Activated naive CD8-positive, alpha-beta T cell treated with anti-CD3 and anti-CD28 coated beads, Interleukin-2, amount 50 U/mL, for 24 hours (primary cell): ENCODE measurements around the gene GPR42.
A peak's percentile ranks its signal among the peaks of the same experiment; 100 is the strongest.

Experiments
- ATAC-seq: fragments of 150-1000 bp; cut with Tn5 transposase; one replicate; pipeline ENCODE4 v1.10.0; 2021
- DNase-seq: peaks from one replicate; pipeline ENCODE4 v3.0.0; 2021
- H3K27ac Mint-ChIP-seq: one replicate; pipeline ENCODE4 v1.8.0; 2021; ENCODE audit warnings: mild to moderate bottlenecking, mixed read lengths
- H3K27me3 Mint-ChIP-seq: one replicate; pipeline ENCODE4 v1.8.0; 2021; ENCODE audit warnings: mixed read lengths
- H3K36me3 Mint-ChIP-seq: one replicate; pipeline ENCODE4 v1.8.0; 2021; ENCODE audit warnings: low read depth, mixed read lengths
- H3K4me1 Mint-ChIP-seq: one replicate; pipeline ENCODE4 v1.8.0; 2021; ENCODE audit warnings: mixed read lengths
- H3K4me3 Mint-ChIP-seq: one replicate; pipeline ENCODE4 v1.8.0; 2021; ENCODE audit warnings: mild to moderate bottlenecking, moderate library complexity, mixed read lengths
- H3K9me3 Mint-ChIP-seq: one replicate; pipeline ENCODE4 v1.8.0; 2021; ENCODE audit warnings: mixed read lengths

The GPR42 gene

GRCh38 chr19:35341006-35341405 is 29.9 kb upstream of the GPR42 start:
- ATAC-seq (no peak), DNase-seq (no peak)
- Mint-ChIP-seq H3K36me3 (no peaks in the 10 kb centered on the region), H3K4me3 (no peak overlapping the region), H3K27me3 (peaks cover 5% of the 10 kb centered on the region), H3K27ac (no peak overlapping the region), H3K9me3 (no peaks in the 10 kb centered on the region), H3K4me1 (peaks cover 15% of the 10 kb centered on the region)

DNA sequence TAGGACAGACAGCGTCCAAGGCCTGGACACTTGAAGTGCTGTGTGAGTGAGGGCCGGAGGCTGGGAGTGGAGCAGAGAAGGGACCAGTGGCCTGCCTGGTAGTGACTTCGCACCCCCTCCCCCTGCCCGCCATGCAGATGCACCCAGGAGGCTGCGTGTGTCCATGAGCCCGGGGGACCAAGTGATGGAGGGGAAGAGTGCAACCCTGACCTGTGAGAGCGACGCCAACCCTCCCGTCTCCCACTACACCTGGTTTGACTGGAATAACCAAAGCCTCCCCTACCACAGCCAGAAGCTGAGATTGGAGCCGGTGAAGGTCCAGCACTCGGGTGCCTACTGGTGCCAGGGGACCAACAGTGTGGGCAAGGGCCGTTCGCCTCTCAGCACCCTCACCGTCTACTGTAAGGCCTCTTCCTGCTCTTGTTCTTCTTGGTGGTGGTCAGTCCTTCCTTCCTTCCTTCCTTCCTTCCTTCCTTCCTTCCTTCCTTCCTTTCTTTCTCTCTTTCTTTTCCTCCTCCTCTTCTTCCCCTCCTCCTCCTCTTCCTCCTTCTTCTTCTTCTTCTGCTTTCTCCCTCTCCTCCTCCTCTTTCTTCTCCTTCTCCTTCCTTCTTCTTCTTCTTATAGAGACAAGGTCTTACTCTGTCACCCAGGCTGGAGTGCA is 29.2 kb upstream of the GPR42 start:
- ATAC-seq (no peak), DNase-seq (no peak)
- H3K36me3 Mint-ChIP-seq = peaks cover 4% of the 10 kb centered on the region
- H3K9me3 Mint-ChIP-seq = no peaks in the 10 kb centered on the region
- H3K27me3 Mint-ChIP-seq = peaks cover 5% of the 10 kb centered on the region
- H3K4me3 Mint-ChIP-seq = no peak overlapping the region
- H3K4me1 Mint-ChIP-seq = peaks cover 20% of the 10 kb centered on the region
- no peak overlapping the region for H3K27ac Mint-ChIP-seq

GRCh38 chr19:35342430-35342829 is 28.4 kb upstream of the GPR42 start:
- H3K36me3 Mint-ChIP-seq = peaks cover 5% of the 10 kb centered on the region
- H3K4me3 Mint-ChIP-seq = no peak overlapping the region
- peaks cover 5% of the 10 kb centered on the region for H3K27me3 Mint-ChIP-seq
- no peak for DNase-seq
- H3K9me3 Mint-ChIP-seq = no peaks in the 10 kb centered on the region
- H3K4me1 Mint-ChIP-seq = peaks cover 24% of the 10 kb centered on the region
- H3K27ac Mint-ChIP-seq = no peak overlapping the region
- no peak for ATAC-seq

- no peak for DNase-seq
- no peak for ATAC-seq
- Mint-ChIP-seq H3K36me3 (peaks cover 5% of the 10 kb centered on the region), H3K27me3 (peaks cover 5% of the 10 kb centered on the region), H3K4me3 (no peak overlapping the region), H3K27ac (no peak overlapping the region), H3K4me1 (peaks cover 43% of the 10 kb centered on the region), H3K9me3 (no peaks in the 10 kb centered on the region)
These were observed 26.3 kb upstream of the GPR42 start for GRCh38 chr19:35344511-35345031.

DNA sequence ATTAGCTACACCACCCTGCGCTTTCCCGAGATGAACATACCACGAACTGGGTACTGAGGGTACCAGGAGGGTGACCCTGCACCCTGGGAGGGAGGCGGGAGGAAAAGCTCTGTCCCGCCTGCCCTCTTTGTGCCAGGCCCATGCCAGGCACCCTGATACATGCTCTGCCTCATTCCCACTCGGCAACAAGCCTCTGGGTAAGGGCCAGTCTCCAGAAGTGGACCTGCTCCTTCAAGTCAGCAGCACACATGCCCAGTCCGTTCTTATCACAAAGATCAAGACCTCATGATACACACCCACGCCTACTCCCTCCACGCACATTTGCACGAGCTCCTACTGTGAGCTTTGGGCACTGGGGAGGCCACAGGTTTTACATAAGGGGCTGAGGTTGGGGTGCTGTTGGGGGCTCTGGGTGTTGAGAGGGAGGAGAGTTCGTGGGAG is 25.2 kb upstream of the GPR42 start:
- Mint-ChIP-seq H3K9me3 (no peaks in the 10 kb centered on the region), H3K4me1 (peaks cover 45% of the 10 kb centered on the region), H3K27ac (peak overlapping the region; percentile 98), H3K36me3 (peaks cover 5% of the 10 kb centered on the region), H3K4me3 (peak overlapping the region; percentile 74), H3K27me3 (peaks cover 4% of the 10 kb centered on the region)
- DNase-seq (no peak), ATAC-seq (no peak)

GRCh38 chr19:35346193-35347052 is 24.4 kb upstream of the GPR42 start:
- Mint-ChIP-seq H3K4me3 (peak overlapping the region; percentile 74), H3K27me3 (peaks cover 4% of the 10 kb centered on the region), H3K4me1 (peaks cover 45% of the 10 kb centered on the region), H3K9me3 (no peaks in the 10 kb centered on the region), H3K27ac (peak overlapping the region; percentile 98), H3K36me3 (peaks cover 5% of the 10 kb centered on the region)
- peak; percentile 80 for DNase-seq
- ATAC-seq = peak; percentile 37

DNA sequence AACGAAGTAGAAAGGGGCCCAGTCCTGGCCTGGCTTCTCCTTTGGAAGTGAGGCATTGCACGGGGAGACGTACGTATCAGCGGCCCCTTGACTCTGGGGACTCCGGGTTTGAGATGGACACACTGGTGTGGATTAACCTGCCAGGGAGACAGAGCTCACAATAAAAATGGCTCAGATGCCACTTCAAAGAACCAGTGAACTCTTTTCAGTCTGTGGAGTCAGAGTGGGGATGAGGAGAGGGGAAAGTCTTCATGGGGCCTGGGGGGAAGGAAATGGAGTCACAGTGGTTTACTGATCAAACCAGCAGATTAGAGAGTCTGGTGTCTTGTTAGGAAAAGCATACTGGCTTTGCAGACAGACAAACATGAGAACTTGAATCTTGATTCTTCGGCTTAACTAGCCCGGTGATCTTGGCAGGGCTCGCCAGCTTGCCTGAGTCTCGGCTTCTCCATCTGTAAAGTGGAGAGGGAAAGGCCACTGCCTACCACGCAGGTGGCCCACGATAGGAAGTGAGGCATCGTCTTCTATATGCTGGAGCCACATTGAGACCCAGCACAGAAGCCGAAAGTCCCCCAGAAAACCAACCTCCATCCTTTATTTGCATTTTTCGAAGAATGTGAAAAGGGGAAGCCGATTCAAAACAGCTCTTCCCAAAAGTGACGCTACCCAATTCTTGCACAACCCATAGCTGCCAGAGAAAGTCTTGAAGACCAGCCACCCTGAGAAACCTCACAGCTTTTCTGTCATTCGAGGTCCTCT is 23.5 kb upstream of the GPR42 start, which contains the start of gene FFAR1:
FFAR1 (plus strand) TSS at position 732 of the 759 bp plus-strand sequence. CDS start 3,650 bp downstream, outside the sequence.
- H3K27me3 Mint-ChIP-seq = peaks cover under 1% of the 10 kb centered on the region
- H3K4me3 Mint-ChIP-seq = peak within 1 kb of the TSS; percentile 74
- peak within 1 kb of the TSS; percentile 98 for H3K27ac Mint-ChIP-seq
- H3K9me3 Mint-ChIP-seq = no peaks in the 10 kb centered on the region
- peak; percentile 72 for ATAC-seq
- peak; percentile 61 for DNase-seq
- peaks cover 44% of the 10 kb centered on the region for H3K4me1 Mint-ChIP-seq
- peaks cover 5% of the 10 kb centered on the region for H3K36me3 Mint-ChIP-seq

GRCh38 chr19:35347930-35348298 is 23.0 kb upstream of the GPR42 start:
- ATAC-seq (no peak), DNase-seq (no peak)
- peaks cover 5% of the 10 kb centered on the region for H3K36me3 Mint-ChIP-seq
- H3K4me3 Mint-ChIP-seq = peak overlapping the region; percentile 74
- no peaks in the 10 kb centered on the region for H3K9me3 Mint-ChIP-seq
- H3K27ac Mint-ChIP-seq = peak overlapping the region; percentile 98
- H3K27me3 Mint-ChIP-seq = no peaks in the 10 kb centered on the region
- H3K4me1 Mint-ChIP-seq = peaks cover 48% of the 10 kb centered on the region

DNA sequence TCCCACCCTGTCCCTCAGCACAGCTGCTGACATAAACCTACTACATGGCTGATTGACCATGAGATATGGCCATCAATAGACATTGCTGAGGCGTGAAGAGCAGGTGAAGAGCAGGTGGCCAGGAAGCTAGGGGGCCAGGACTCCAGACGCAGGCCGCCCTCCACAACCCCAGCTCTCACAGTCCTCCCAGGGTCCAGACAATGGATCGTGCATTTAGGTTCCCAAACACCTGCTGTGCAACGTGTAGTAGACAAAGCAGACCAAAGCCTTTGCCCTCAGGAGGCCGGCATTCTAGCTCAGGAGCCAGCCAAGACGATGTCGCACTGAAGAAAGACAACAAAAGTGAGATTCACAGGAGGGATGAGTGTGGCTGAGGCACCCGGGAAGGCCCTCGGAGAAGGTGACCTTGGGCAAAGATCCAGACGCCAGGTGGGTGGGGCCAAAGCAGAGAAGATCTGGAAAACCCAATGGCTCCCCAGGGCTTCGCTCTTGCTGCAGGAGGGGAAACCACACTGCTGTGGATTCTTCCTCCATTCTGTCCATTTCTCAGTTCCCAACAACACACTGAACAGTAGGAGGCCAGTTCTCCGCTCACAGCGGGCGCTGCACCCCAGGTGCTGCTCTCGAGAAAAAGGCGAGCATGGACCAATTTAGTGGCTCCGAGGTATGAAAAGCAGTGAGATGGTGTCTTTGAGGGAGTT is 21.8 kb upstream of the GPR42 start:
- no peak for ATAC-seq
- H3K27me3 Mint-ChIP-seq = no peaks in the 10 kb centered on the region
- no peaks in the 10 kb centered on the region for H3K9me3 Mint-ChIP-seq
- DNase-seq = no peak
- H3K4me1 Mint-ChIP-seq = peaks cover 53% of the 10 kb centered on the region
- peaks cover 5% of the 10 kb centered on the region for H3K36me3 Mint-ChIP-seq
- H3K27ac Mint-ChIP-seq = no peak overlapping the region
- no peak overlapping the region for H3K4me3 Mint-ChIP-seq

DNA sequence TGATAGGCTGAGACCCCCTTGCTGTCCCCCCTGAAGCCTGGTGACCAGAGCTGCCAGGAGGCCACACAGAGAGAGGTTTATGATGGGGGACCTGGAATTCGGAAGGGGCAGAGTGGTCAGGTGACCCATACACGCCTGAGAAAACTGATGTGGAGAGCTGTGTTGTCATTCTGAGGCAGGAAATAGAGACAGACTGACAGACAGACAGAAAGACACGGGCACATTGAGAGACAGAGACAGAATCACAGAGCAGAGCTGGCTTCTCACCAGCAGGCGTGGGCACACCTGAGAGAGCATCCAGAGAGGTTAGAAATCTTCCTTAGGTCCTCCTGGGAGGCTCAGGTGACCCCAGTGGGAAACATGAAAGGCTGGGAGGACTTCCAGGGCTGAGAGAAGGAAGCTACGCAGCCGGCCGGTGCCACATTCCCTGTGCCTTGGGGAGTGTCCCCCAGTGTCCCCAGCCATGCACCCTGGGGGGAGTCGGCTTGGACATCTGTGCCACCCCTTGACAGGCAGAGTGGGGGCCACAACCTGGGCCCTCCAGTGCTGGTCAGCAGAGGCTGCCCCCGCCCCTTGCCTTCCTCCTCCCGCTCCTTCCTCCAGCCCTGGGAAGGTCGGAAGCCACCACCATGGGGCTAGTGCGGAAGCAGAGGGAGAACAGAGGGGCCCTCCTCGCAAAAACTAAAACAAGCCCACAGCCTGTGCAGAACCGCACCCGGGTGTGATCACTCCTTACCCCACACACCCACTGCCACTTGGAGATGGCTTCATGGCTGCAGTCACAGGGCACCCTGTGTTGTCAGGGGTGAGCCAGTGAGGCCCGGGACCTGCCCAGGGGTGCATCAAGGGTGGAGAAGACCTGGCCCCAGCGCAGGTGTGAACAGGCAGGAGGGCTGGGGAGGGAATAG is 21.0 kb upstream of the GPR42 start:
- no peak overlapping the region for H3K27ac Mint-ChIP-seq
- H3K4me1 Mint-ChIP-seq = peaks cover 55% of the 10 kb centered on the region
- ATAC-seq = no peak
- no peak overlapping the region for H3K4me3 Mint-ChIP-seq
- H3K9me3 Mint-ChIP-seq = no peaks in the 10 kb centered on the region
- DNase-seq = no peak
- H3K36me3 Mint-ChIP-seq = peaks cover 5% of the 10 kb centered on the region
- H3K27me3 Mint-ChIP-seq = no peaks in the 10 kb centered on the region

DNA sequence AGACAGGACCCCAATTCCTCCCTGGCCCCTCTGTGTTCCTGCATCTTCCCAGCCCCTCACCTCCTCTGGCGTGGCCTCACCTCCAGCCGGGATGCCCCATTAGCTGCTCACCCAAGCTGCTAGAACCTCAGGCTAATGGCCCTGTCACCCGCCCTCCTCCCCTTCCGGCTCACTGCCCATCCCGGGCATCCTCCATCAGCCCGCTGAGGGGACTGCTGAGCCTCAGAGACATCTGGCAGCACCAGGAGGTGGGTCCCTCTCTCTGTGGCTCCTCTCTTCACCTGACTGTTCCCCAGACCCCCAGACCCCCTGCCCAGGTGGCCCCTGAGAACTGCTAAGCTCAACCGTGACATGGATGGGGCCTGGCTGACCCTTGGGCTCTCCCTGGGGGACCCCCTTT is 20.3 kb upstream of the GPR42 start:
- H3K4me3 Mint-ChIP-seq = no peak overlapping the region
- ATAC-seq (no peak), DNase-seq (no peak)
- H3K9me3 Mint-ChIP-seq = no peaks in the 10 kb centered on the region
- H3K4me1 Mint-ChIP-seq = peaks cover 51% of the 10 kb centered on the region
- no peaks in the 10 kb centered on the region for H3K27me3 Mint-ChIP-seq
- peaks cover 5% of the 10 kb centered on the region for H3K36me3 Mint-ChIP-seq
- H3K27ac Mint-ChIP-seq = no peak overlapping the region

DNA sequence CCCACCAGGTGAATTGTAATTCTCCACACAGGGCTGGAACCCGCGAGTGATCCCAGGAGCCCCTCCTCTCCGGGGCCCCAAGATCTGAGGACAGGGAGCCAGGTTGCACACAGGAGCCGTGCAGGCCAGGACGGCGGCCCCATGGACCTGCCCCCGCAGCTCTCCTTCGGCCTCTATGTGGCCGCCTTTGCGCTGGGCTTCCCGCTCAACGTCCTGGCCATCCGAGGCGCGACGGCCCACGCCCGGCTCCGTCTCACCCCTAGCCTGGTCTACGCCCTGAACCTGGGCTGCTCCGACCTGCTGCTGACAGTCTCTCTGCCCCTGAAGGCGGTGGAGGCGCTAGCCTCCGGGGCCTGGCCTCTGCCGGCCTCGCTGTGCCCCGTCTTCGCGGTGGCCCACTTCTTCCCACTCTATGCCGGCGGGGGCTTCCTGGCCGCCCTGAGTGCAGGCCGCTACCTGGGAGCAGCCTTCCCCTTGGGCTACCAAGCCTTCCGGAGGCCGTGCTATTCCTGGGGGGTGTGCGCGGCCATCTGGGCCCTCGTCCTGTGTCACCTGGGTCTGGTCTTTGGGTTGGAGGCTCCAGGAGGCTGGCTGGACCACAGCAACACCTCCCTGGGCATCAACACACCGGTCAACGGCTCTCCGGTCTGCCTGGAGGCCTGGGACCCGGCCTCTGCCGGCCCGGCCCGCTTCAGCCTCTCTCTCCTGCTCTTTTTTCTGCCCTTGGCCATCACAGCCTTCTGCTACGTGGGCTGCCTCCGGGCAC is 19.3 kb upstream of the GPR42 start:
- H3K4me3 Mint-ChIP-seq = no peak overlapping the region
- ATAC-seq = no peak
- peaks cover 41% of the 10 kb centered on the region for H3K4me1 Mint-ChIP-seq
- H3K36me3 Mint-ChIP-seq = peaks cover 2% of the 10 kb centered on the region
- H3K9me3 Mint-ChIP-seq = no peaks in the 10 kb centered on the region
- H3K27ac Mint-ChIP-seq = no peak overlapping the region
- no peak for DNase-seq
- H3K27me3 Mint-ChIP-seq = peaks cover 4% of the 10 kb centered on the region

DNA sequence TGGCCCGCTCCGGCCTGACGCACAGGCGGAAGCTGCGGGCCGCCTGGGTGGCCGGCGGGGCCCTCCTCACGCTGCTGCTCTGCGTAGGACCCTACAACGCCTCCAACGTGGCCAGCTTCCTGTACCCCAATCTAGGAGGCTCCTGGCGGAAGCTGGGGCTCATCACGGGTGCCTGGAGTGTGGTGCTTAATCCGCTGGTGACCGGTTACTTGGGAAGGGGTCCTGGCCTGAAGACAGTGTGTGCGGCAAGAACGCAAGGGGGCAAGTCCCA is 18.8 kb upstream of the GPR42 start:
- Mint-ChIP-seq H3K4me1 (peaks cover 36% of the 10 kb centered on the region), H3K27ac (no peak overlapping the region), H3K36me3 (no peaks in the 10 kb centered on the region), H3K27me3 (peaks cover 4% of the 10 kb centered on the region), H3K4me3 (no peak overlapping the region), H3K9me3 (no peaks in the 10 kb centered on the region)
- no peak for ATAC-seq
- DNase-seq = no peak
